Stimulated activated CD8-positive, alpha-beta memory T cell treated with anti-CD3 and anti-CD28 coated beads, Interleukin-2, amount 100 ng/mL, for 1 hour (primary cell): ENCODE measurements around the gene KRTAP10-1.

Source experiments
- DNase-seq, 2 donors: peaks; one replicate each; pipeline ENCODE4 v3.0.0-alpha.2; 2020; ENCODE audit warnings: low read depth in 2 of 2

KRTAP10-1 gene

GRCh38 chr21:44548922-44549321 lies 8.9 kb upstream of the KRTAP10-1 start:
- DNase-seq = no peak

GRCh38 chr21:44548381-44548780 lies 8.4 kb upstream of the KRTAP10-1 start:
- DNase-seq = no peak

- no peak for DNase-seq
Observed at GRCh38 chr21:44547656-44548331, 7.8 kb upstream of the KRTAP10-1 start.

GRCh38 chr21:44544566-44544965 lies 4.6 kb upstream of the KRTAP10-1 start:
- no peak for DNase-seq

- DNase-seq = no peak
Observed at GRCh38 chr21:44542716-44543115, 2.7 kb upstream of the KRTAP10-1 start.

GRCh38 chr21:44540741-44541288 lies 820 bp upstream of the KRTAP10-1 start:
- DNase-seq = no peak

GRCh38 chr21:44539046-44539445 lies 949 bp downstream of the KRTAP10-1 start:
- DNase-seq = no peak

GRCh38 chr21:44537930-44538911 lies 1.8 kb downstream of the KRTAP10-1 start:
- no peak for DNase-seq

GRCh38 chr21:44535963-44536362 lies 4.0 kb downstream of the KRTAP10-1 start:
- DNase-seq = no peak

- no peak for DNase-seq
Observed at GRCh38 chr21:44534688-44535087, 5.3 kb downstream of the KRTAP10-1 start.

GRCh38 chr21:44533891-44534627 lies 5.9 kb downstream of the KRTAP10-1 start:
- DNase-seq = no peak

GRCh38 chr21:44533121-44533890 lies 6.7 kb downstream of the KRTAP10-1 start:
- no peak for DNase-seq

- no peak for DNase-seq
Observed at GRCh38 chr21:44532712-44533111, 7.3 kb downstream of the KRTAP10-1 start.

GRCh38 chr21:44531606-44532564 lies 8.1 kb downstream of the KRTAP10-1 start:
- DNase-seq = no peak

GRCh38 chr21:44530903-44531605 lies 8.9 kb downstream of the KRTAP10-1 start:
- no peak for DNase-seq

GRCh38 chr21:44530221-44530902 lies 9.6 kb downstream of the KRTAP10-1 start:
- no peak for DNase-seq

- DNase-seq = no peak
Observed at GRCh38 chr21:44529503-44530125, 10.4 kb downstream of the KRTAP10-1 start.

- no peak for DNase-seq
Observed at GRCh38 chr21:44529011-44529421, 11.0 kb downstream of the KRTAP10-1 start.
